MCF 10A (cell line): ENCODE results near the gene REM1. TPM values are rescaled to one million over a fixed set of nuclear protein-coding genes. Genes with fewer than 3 reads are reported as not detected.

ENCODE experiments used
- BruUV-seq: library from RNA; stranded (reverse); fragments of 400-500 nt; replicated peaks from 2 replicates; lab custom pipeline; 2021; lab: Mats Ljungman, UMichigan
- CTCF ChIA-PET: fragments of 300-600 bp; sonication (Branson Sonifier 250); formaldehyde crosslinking; extraction: SDS; loops from one replicate; lab custom pipeline; 2021; ENCODE audit warnings: antibody characterized with exemption, inconsistent platforms; lab: Yijun Ruan, JAX
- POLR2A ChIA-PET: fragments of 300-600, 350-650 bp; sonication (Branson Sonifier 250); formaldehyde crosslinking; extraction: SDS; loops from one replicate; lab custom pipeline; 2020; ENCODE audit warnings: antibody characterized with exemption, inconsistent platforms; lab: Yijun Ruan, JAX
- DNase-seq: peaks from one replicate; pipeline ENCODE4 v3.0.0-alpha.2; 2018; ENCODE audit not compliant: unreplicated experiment
- H3K27ac Mint-ChIP-seq: one replicate; pipeline ENCODE4 v1.8.0; 2022; ENCODE audit warnings: mild to moderate bottlenecking, low read depth, mixed read lengths; ENCODE audit not compliant: unreplicated experiment
- H3K27me3 Mint-ChIP-seq: one replicate; pipeline ENCODE4 v1.8.0; 2022; ENCODE audit warnings: mixed read lengths; ENCODE audit not compliant: insufficient read depth, unreplicated experiment
- H3K36me3 Mint-ChIP-seq: one replicate; pipeline ENCODE4 v1.8.0; 2022; ENCODE audit warnings: mild to moderate bottlenecking, moderate library complexity, mixed read lengths; ENCODE audit not compliant: insufficient read depth, unreplicated experiment
- H3K4me1 Mint-ChIP-seq: one replicate; pipeline ENCODE4 v1.8.0; 2022; ENCODE audit warnings: mixed read lengths; ENCODE audit not compliant: insufficient read depth, unreplicated experiment
- H3K4me3 Mint-ChIP-seq: one replicate; pipeline ENCODE4 v1.8.0; 2022; ENCODE audit warnings: mild to moderate bottlenecking, moderate library complexity, mixed read lengths; ENCODE audit not compliant: unreplicated experiment
- H3K9me3 Mint-ChIP-seq: one replicate; pipeline ENCODE4 v1.8.0; 2022; ENCODE audit warnings: mixed read lengths; ENCODE audit not compliant: unreplicated experiment
- CTCF ChIP-seq: fragments of 200-600 bp; IDR thresholded peaks from one replicate; pipeline ENCODE4 v1.8.0; 2022; ENCODE audit warnings: antibody characterized with exemption, mild to moderate bottlenecking; ENCODE audit not compliant: unreplicated experiment
- intact Hi-C: fragments of 100-400 bp; cut with micrococcal nuclease; formaldehyde crosslinking; loops from 2 replicates; pipeline ENCODE4 v1.14.1; 2022
- total RNA-seq: library from RNA; stranded (reverse); gene quantifications from 2 replicates; pipeline ENCODE4 v1.2.3, GENCODE V29; 2022

The REM1 gene
- total RNA-seq, 1 experiment from 2014 or later = not detected

GRCh38 chr20:31494131-31494530 lies 19.0 kb downstream of the REM1 start:
- no peaks in the 10 kb centered on the region for H3K9me3 Mint-ChIP-seq
- ChIA-PET CTCF (interaction anchor here (1.0 to 18.2 kb wide), 3 partner anchors 9 to 54 kb away, joined by 3 to 225 read pairs (median 11); no protein-coding TSS in a partner anchor), POLR2A (no interaction called here)
- peak; percentile 18 for TF ChIP-seq CTCF
- no peak overlapping the region for H3K27ac Mint-ChIP-seq
- BruUV-seq = no TSS peak
- DNase-seq = peak; percentile 62
- peaks cover 24% of the 10 kb centered on the region for H3K27me3 Mint-ChIP-seq
- H3K36me3 Mint-ChIP-seq = peaks cover 5% of the 10 kb centered on the region
- no peaks in the 10 kb centered on the region for H3K4me1 Mint-ChIP-seq
- H3K4me3 Mint-ChIP-seq = no peak overlapping the region
- intact Hi-C loops = no loop called here

GRCh38 chr20:31496761-31497295 lies 21.7 kb downstream of the REM1 start:
- Mint-ChIP-seq H3K36me3 (peaks cover 5% of the 10 kb centered on the region), H3K4me1 (no peaks in the 10 kb centered on the region), H3K9me3 (no peaks in the 10 kb centered on the region), H3K4me3 (no peak overlapping the region), H3K27me3 (peaks cover 24% of the 10 kb centered on the region), H3K27ac (no peak overlapping the region)
- peak; percentile 47 for DNase-seq
- TF ChIP-seq CTCF = no peak
- no TSS peak for BruUV-seq
- POLR2A ChIA-PET = no interaction called here
- intact Hi-C loops = no loop called here
- CTCF ChIA-PET = interaction anchor here (0.6 to 18.2 kb wide), 3 partner anchors 6 to 1812 kb away, joined by 3 to 225 read pairs (median 225); no protein-coding TSS in a partner anchor

- H3K36me3 Mint-ChIP-seq = peaks cover 5% of the 10 kb centered on the region
- no peak overlapping the region for H3K27ac Mint-ChIP-seq
- no peak for TF ChIP-seq CTCF
- H3K9me3 Mint-ChIP-seq = no peaks in the 10 kb centered on the region
- DNase-seq = peak; percentile 25
- H3K4me1 Mint-ChIP-seq = no peaks in the 10 kb centered on the region
- ChIA-PET POLR2A (no interaction called here), CTCF (interaction anchor here (1.5 to 11.0 kb wide), 2 partner anchors 9 to 34 kb away, joined by 3 to 225 read pairs; no protein-coding TSS in a partner anchor)
- BruUV-seq = no TSS peak
- H3K4me3 Mint-ChIP-seq = no peak overlapping the region
- peaks cover 24% of the 10 kb centered on the region for H3K27me3 Mint-ChIP-seq
- intact Hi-C loops = no loop called here
Measured at GRCh38 chr20:31497838-31498540, 22.9 kb downstream of the REM1 start.

- TF ChIP-seq CTCF = no peak
- no peak for DNase-seq
- no peaks in the 10 kb centered on the region for H3K36me3 Mint-ChIP-seq
- no peaks in the 10 kb centered on the region for H3K4me1 Mint-ChIP-seq
- ChIA-PET CTCF (interaction anchor here (0.6 to 11.0 kb wide), 11 partner anchors 12 to 1967 kb away, joined by 3 to 225 read pairs (median 22); partner anchors contain the start of genes DEFB124, HM13 and REM1), POLR2A (no interaction called here)
- intact Hi-C loops = no loop called here
- no peaks in the 10 kb centered on the region for H3K9me3 Mint-ChIP-seq
- H3K27me3 Mint-ChIP-seq = peaks cover 21% of the 10 kb centered on the region
- no TSS peak for BruUV-seq
- H3K4me3 Mint-ChIP-seq = no peak overlapping the region
- H3K27ac Mint-ChIP-seq = no peak overlapping the region
Measured at GRCh38 chr20:31500527-31500926, 25.4 kb downstream of the REM1 start.
